Activated CD8-positive, alpha-beta memory T cell treated with anti-CD3 and anti-CD28 coated beads for 4 hours (primary cell): ENCODE measurements around the gene MRPL55.
"Not testable (repeated sequence)": the region's sequence is repeated elsewhere in the genome, so short reads cannot be mapped to it uniquely, and the experiment has no call there.

Source experiments
- DNase-seq, 2 donors: peaks; one replicate each; pipeline ENCODE4 v3.0.0-alpha.2; 2020; ENCODE audit warnings: low read depth in 2 of 2

Gene MRPL55

DNA sequence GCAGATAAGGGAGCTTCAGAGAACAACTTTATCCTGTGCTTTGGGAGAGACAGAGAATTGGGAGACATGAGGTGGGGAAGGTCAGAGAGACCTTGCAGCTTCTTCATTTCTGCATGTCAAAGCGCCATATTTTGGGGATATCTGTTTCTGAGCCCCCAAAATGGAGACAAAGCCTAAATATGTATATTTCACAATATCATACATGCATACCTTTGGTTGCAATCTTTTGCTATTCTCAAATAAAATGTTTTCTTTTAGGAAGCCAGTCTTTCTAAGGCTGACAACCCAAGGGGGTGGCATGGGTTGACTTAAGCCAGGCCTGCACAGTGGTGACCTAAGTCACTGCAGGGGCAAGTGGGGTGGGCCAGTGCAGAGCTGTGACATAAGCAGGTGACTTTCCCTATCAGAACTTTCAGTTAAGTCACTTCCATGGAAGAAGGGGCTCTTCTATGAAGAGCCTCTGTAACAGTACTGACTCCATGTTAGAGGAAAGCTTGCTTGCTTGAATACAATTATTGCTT, 13.9 kb upstream of the MRPL55 start:
- DNase-seq, result no peak

DNA sequence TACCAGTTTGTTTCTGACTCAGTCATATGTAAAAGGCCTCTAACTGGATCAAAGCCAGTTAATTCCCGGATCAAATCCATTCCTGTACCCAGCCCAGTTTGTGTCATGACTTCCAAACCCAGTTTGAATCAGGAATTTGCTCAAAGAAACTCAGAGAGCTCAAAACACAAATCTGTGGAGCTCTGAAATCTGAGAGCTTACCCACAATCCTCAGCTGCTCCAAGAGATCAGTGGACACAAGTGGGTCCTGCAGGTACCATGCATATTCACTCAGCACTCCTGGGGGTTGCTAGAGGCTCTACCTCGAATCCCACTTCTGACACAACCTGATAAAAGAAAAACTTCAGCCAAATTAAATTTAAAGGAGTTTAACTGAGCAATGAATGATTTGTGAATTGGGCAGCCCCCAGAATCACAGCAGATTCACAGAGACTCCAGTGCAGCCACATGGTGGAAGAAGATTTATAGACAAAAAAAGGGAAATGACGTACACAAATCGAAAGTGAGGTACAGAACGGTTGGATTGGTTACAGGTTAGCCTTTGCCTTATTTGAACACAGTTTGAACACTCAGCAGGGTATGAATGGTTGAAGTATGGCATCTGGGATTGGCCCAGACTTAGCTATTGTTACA, 11.9 kb upstream of the MRPL55 start:
- no peak for DNase-seq

DNA sequence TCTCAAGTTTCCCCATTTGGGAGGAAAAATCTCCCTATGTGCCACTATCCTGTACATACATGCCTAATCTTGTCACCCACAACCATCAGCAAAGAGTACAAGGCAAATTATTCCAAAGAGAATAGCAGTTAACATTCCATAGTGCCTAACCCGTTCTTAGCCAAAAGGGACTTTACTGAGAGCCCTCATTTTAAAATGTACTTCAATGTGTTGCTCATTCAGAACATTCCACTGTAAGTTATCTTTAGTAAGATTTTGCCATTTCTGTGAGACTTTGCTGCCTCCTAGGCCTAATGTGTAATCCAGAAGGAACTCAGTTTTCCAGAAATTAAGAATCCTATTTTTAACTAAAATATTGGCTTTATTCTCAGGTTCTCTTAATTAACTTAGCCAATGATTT, 11.3 kb upstream of the MRPL55 start:
- DNase-seq, result no peak

DNA sequence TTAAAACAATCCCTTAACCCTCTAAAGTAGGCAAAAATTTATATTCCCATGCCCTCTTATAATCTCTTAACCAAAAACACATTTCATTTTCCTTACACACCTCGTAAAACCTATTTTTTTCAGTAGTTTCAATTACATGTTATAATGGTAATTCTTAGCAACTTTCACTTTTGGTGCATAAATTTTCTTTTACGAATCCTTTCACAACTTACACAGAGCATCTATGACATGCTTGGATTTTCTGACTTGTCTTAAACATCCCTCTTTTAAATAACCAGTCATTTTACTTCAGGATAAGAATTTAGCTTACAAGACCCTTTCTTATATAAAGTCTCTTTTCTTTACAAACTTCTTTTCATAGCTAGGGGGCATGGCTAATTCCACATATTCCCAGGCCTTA, 8.9 kb upstream of the MRPL55 start:
- no peak for DNase-seq

DNA sequence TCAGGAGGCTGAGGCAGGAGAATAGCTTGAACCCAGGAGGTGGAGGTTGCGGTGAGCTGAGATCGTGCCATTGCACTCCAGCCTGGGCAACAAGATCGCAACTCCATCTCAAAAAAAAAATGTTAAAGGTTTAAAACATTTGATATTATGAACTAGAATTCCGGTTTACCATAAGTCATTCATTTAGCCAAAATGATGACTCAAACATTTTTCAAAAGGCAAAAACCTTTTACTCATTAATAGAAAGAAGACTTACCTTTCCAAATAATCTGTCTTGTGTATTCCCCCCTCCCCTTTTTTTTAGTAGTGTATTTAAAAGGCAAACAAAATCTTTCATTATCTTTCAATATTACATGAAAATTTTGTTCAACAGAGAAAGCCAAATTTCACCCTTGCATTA, 8.2 kb upstream of the MRPL55 start:
- no peak for DNase-seq

DNA sequence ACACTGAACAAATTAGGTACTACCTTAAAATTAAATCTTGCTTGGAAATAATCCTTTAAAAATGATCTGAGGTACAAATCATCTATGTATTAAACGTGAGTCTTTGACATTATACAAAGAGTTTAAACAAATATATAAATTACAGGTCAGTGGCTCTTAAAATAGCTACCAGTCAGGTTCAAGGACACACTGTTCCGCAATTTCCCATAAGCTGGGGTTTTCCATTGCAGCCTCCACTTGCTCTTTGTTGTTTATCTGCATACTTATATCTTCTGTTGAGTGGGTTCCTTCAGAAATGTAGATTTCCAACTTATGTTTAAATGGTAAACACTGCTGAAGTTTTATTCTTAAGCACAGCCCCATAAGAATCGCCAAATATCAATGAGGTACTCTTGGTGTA, 5.7 kb upstream of the MRPL55 start:
- no peak for DNase-seq

DNA sequence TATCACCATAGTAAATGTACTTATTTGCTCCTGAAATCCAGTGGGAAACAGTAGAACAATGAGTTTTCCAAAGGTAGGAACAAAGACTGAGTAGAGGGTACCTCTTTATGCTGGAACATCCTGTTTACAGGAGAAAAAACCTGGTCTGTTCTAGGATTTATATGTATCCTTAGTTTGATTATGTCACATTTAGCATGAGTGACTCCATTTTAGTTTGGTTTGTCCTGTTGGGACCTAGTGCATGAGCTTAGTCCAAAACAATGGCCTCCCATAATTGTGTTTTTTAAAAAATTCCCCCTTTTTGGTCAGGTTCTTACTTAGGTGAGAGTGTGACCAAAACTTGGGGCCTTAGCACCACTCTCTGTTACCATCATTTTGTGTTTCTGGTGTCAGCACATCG, 3.5 kb upstream of the MRPL55 start:
- no peak for DNase-seq

DNA sequence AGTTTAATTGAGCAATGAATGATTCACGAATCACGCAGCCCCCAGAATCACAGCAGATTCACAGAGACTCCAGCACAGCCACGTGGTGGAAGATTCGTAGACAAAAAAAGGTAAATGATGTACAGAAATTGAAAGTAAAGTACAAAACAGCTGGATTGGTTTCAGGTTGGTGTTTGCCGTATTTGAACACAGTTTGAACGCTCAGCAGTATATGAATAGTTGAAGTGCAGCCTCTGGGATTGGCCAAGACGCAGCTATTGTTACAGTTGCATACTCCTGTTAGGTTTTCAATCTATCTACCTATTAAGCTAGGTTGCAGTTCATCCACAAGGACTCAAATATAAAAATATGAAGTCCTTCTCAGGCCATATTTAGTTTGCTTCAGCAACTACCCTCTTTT, 3.1 kb upstream of the MRPL55 start:
- no peak for DNase-seq

DNA sequence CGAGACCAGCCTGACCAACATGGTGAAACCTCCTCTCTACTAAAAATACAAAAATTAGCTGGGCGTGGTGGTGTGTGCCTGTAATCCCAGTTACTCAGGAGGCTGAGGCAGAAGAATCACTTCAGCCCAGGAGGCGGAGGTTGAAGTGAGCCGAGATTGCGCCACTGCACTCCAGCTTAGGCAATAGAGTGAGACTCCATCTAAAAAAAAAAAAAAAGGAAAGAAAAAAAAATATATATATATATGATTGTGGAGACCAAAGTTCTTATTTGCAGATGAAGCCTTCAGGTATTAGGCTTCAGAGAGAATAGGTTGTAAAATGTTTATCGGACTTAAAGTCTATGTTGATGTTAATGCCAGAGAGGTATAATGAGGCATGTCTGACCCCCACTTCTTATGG, 2.2 kb upstream of the MRPL55 start:
- DNase-seq, result not testable (repeated sequence)

DNA sequence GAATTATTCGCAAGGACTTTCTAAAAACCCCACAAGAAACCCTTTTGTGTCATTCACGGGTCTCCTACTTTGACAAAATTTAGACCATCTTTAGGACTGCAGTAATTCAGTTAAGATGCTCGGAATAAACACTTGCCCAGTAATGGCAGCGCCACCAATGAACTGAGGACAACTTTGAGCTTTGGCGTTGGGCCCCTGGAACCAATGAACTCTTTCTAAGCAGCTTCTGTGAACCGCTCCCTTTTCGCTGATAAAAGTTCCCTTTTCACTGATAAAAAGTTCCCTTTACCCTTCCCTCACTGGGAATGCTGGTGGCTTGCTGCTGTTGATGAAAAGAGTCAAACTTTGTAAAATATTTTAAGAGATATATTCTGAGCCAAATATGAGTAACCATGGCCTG, 1.5 kb upstream of the MRPL55 start:
- DNase-seq, result no peak

DNA sequence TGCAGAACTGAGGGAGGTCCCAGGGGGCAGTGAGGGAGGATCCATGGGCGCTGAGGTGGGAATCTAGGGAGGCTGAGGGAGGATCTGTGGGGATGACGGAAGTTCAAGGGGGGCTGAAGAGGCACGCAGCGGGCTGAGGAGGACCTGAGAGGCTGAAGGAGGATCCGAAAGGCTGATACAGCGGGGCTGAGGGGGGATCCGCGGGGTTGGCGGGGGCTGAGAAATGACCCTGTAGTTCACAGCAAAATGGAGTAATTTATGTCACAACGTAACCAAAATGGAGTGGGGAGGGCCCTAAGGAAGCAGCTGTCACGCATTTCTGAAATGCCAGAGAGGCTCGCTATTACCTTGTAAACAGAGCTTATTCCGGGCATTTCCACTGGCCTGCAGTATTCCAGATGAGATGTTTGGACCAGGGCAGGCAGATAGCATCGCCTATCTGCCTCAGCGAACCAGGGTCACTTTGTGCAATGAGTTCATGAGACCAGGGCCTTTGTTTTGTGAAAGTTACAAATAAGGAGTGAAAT, 926 bp upstream of the MRPL55 start:
- no peak for DNase-seq

DNA sequence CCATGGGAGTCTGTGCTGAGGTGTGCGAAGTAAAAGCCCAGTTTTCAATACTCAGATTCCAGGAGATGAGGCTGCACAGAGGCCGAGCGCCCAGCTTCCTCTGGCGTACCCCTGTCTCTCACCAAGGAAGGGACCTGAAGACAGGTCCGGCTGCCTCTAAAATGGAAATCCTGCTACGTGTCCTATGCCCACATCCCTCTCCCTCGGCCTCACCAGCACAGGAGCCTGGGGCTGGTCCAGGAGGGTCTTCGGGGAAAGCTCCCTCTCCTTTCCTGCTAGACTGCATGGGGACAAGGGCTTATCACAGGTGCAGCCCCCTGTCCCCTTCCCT, 392 bp downstream of the MRPL55 start:
- DNase-seq, result no peak

DNA sequence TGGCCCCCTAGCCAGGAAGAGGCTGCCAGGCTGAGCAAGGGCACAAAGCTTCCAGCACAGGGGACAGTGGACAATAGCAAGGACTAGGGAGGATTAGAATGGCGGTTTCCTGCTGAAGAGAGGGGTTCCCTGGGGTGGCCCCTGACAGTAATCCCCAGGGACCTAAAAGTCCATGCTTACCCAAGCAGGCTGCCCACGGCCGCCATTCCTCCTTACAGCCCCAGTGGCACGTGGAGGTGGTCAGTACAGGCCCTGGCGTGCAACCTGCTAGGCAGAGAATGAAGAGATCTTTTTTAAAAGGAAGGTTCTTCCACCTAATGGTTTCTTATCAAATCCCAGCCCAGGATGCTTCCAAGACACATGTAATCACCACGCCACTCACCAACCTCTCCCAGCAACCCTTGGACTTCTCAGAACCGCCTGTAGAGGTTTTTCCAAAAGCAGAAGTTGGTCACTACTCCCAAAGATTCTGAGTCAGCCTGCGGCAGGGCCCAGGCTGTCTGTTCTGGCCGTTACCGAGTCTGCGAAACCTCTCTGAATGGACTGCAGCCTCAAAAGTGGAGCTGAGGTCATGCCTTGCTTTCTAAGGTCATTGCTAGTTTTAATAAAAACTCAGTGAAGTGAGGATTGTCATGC, 926 bp downstream of the MRPL55 start:
- no peak for DNase-seq

DNA sequence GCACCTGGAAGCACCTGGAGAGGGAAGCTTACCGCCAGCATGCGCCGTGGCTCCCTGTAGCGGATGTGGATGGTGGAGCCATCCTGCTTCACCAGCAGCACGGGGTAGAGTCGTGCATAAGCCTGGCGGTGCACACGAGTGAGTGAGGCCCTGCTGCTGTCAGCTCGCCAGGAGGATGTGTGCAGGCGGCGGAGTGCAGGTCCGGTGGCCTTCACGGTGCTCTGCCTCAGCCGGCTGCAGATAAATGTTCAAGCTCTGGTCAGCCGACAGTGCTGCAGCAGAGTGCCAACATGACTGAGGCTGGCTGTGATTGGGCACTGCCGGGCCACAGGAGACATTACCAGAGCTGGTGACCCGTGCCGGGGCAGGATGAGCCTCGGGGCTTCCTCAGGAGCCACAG, 1.5 kb downstream of the MRPL55 start:
- DNase-seq, result no peak

DNA sequence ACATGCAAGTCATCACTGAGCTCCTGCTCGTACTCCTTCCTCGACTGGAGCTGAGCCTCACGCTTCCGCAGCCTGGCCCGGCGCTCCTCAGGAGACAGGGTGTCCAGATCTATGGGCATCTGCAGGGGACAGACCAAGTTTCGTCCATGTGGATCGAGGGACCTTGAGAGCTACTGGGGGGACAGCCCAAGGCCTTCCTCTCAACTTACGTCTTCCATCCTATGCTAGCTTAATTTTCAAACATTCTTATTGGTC, 2.4 kb downstream of the MRPL55 start:
- DNase-seq, result no peak

DNA sequence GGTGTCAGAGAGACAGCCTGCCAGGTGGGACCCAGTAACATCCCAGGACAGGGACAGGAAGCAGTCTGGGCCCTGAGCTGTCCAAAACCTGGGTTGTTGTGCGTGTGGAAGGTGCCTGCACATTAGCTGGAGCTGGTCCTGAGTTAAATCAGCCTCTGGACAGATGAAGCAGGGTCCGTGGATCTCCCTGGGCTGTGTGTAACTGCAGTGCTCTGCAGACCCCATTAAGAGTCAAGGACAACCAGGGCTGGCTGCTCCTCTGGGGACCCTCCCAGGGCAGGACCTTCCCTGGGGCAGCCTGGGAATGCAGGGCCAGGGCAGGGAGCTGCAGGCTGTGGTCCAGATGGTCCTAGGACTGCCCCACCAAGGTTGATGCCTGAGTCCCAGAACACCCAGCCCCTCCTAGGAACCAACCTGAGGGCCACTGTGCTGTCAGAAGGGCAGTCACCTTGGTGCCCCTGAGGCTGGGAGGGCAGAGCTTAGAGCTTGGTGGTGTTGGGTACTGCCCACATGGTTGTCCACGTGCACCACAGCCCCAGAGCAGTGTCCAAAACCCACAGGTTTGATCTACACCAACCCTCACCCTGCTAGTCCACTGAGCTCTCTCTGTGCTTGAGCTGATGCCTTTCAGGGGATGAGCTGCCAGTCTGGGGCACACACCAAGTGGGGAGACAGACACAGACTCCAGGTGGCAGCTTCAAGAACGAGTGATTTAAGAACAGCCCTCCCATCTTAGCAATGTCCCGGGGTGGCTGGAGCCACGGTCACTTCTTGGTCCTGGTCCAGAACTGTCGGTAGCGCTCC, 2.9 kb downstream of the MRPL55 start:
- no peak for DNase-seq

DNA sequence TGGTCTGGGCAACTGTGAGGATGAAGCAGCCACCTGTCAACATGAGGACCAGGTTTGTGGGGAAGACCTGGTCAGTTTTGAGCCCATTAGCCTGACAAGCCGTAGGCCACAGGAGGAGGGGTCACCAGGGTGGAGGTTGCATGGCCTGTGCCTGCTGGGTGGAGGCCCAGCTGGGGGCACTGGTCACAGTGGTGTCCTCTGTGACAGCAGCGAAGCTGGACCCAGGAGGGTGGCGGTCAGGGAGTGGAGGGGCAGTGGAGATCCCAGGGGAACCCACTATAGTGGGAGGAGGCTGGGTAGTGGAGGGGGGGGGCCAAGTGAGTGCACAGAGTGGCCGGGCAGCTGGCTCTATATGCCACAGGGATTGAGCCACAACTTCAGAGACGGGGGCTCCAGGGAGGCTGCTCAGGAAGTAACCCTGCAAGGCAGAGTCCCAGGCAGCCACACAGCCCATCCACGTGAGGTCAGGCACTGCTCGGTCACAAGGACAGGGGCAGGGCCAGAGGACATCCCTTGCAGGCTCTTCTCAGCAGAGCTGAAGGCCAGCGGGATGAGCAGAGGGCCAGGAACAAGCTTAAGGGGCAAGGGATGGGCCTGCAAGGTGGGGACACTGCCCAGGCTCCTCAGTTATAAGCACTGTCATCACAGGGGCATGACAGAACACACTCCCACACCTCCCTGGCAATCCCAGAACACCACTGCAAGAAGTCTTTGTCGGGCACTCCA, 3.7 kb downstream of the MRPL55 start:
- DNase-seq, result no peak

DNA sequence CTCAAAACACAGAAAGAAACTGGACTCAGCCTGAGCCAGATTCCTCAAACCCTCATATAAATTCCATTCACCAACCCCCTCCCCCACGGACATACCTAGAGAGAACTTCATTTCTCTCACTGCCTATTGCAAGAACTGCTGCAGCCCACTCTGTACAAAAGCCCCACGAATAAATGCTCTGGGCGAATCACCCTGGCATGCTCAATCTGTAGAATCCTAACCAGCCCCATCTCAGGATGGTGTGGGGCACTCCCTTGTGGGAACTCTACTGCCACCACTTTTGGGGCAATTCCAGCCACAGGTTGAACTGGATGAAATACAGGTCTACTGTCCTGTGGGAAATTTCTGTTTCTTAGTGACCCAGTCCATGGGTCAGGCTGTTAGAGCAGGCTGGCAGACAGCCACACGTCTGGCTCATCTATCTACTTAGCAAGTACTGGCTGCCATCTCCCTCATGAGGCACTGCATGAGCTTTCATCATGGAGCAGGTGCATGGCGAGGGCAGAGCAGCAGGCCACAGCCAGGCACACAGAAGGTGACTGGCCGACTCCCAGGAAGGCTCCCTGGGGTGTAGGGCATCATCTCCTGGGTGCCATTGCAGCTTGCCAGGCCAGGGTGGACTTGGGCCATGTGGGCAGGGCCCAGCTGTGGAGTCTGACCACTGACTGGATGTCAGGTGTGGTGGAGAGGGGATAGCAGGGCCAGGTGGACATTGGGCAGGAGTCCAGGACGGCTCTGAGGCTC, 4.4 kb downstream of the MRPL55 start:
- no peak for DNase-seq

DNA sequence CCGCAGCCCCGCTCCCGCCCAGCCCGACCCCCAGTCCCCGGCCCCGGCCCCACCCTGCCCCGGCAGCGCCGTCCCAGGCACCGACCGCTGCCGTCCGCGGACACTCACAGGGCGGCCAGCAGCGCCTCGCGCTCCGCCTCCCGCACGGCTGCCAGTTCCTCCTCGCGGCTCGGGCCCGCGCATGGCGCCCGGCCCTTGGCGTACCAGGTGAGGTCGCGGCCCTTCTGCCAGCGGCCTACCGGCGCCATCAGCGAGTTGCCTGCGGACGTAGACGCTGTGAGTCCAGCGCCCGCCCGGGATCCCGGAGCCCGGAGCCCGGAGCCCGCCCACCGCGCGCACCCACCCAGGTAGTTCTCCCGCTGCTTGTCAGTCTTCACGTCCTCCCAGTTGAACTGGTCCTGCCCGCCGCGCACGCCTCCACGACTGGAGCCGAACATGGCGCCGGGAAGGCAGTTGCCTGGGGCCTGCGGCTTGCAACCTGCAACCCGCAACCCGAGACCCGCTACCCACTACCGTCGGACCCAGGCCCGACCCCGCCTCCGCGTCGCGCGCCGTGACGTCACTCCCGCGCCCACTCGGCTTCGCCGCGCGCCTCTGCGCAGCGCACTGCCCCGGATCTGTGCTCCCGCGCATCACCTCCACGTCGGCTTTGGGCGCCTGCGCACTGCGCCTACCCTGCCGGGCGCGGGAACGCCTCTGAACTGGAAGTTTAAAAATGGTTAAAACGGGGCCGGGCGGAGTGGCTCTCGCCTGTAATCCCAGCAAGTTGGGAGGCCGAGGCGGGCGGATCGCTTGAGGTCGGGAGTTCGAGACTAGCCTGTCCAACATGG, 6.1 kb downstream of the MRPL55 start, which contains the start of gene C1orf35:
C1orf35 (minus strand) TSS at position 535 of the 830 bp plus-strand sequence; CDS start at position 437, 98 bp downstream.
- peak; percentile 88 for DNase-seq

DNA sequence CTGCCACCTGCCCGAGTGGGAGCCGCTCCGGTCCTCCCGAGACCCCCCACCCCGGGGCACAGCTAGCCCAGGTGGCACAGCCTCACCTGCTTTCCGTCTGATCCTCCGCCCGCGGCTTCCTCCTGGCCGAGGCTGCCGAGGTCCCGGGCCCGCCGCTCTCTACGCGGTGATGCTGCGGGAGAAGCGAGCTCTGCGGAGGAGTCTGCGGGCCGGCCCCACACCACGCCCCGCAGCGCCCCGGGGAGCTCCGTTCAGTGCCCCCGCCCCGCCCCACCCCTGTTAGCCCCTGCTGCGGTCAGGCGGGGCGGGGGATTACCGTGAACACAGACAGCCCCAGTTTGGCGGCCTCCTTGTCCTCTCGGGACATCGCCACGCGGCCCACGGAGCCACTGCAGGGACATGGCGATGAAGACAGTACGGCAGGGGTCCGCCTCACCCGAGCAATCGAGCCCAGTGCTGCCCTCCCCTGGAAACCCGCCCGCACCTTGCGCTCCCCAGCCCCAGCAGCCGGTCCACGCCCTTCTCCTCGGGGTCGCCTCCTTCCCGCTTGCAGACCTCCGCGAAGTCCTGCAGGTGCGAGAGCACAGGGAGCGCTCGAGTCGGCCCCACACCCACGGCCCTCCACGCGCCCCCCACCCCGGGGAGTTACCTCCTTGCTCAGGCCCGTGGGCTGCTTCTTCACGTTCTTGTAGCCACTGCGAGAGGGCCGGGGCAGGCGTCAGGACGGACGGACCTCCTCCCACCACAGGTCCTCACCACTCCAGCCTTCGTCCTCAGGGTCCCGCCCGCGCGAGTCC, 6.9 kb downstream of the MRPL55 start:
- DNase-seq, result no peak
